Neural progenitor cell (in vitro differentiated cells): ENCODE measurements around the gene KRT7.

Source experiments
- CTCF ChIP-seq: fragments of 200-600 bp; sonication (generic); IDR thresholded peaks from 2 replicates; pipeline ENCODE4 v1.5.1; 2017; ENCODE audit warnings: antibody characterized with exemption, mild to moderate bottlenecking
- EZH2 ChIP-seq: fragments of 200-600 bp; sonication (generic); IDR thresholded peaks from 2 replicates; pipeline ENCODE4 v1.6.1; 2017; ENCODE audit warnings: antibody characterized with exemption, mild to moderate bottlenecking, moderate library complexity

- TF ChIP-seq CTCF, result no peak
- no peak for TF ChIP-seq EZH2
Measured at GRCh38 chr12:52243259-52243855, 10.3 kb downstream of the KRT7 start.
